IPS DF 19.7 (cell line): ENCODE results near the gene HSPA12B.

Experiments
- DNase-seq: peaks from one replicate; pipeline ENCODE4 v3.0.0-alpha.2; 2013; ENCODE audit warnings: low read depth, low spot score

HSPA12B gene

GRCh38 chr20:3767110-3767426, 34.6 kb downstream of the HSPA12B start:
- no peak for DNase-seq

DNA sequence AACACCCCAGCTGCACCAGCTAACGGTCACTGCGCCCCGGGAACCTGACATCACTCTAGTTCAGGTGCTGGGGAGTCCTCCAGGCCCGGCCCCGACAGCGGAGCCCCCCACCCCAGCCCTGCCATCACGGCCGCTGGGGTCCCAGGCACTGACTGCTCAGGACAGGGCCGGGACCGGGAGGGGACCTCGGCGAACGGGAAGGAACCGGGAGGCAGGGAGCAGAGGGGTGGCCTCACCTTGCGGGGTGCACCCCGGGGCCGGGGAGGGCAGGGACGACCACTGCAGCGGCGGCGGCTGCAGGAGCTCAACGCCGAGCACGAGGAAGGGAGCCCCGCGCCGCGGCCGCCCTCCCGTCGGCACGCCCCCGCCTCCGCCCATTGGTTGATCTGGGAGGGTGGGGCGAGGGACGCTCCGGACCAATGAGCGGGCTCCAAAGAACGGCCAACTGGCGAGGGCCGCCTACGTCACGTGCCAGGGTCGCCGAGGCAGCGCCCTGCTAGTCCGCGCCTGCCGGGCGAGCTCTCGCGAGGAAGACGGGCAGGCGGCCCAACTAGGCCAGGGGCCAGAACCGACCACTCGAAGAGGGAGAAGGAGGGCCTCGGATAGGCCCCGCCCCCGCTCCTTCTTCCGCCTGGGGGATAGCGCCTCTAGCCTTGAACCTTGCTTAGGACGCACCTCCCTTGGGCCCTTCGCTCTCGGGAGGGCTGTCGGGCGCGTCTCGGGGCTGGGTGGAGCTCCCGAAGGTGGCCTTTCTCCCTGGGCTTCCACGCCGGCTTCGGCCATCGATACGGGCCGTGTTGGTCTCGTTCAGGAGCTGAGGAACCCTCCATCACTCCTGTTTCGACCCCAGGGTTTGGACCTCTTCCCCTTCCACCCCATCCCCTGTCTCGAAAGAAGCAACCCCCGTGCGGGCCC, 35.2 kb downstream of the HSPA12B start, which contains the start of gene ADISSP:
ADISSP (minus strand) TSS at position 327 of the 915 bp plus-strand sequence. CDS start 7,653 bp downstream, outside the sequence.
- peak; percentile 94 for DNase-seq

DNA sequence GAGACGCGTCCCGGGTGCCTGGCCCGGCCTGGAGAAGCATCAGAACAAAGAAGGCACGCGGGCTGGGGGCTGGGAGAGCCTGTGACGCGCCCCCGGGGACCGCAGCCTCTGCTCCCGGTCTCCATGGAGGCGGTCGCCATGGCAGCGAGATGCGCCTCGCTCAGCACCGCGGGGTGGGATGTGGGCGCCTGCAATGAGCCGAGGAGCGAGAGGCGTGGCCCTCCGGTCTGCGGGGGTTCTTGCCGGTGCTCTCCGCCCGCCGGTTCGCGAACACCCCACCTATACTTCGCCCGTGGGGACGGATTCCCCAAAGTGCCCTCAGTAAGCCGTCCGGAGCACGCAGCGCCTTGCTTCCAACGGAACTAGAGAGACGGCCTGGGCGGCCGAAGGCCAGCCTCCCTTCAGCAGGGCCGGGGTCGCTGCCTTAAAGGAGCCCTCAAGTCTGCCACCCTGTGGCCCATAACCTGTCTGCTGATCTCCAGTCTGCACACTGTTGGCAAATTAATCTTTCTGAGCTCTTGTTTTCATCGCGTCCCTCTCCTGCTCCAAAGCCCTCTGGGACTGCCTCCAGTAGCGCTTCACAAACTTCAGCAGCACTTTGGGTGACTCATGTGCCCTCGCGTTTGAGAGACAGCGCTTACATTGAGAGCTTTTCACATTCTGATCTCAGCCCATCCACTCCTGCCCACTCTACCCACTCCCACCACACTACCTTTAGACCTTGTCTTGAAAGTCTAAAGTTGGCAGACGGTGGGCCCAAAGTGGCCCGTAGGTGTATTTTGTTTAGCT, 36.1 kb downstream of the HSPA12B start:
- DNase-seq: no peak

GRCh38 chr20:3771552-3772058, 39.1 kb downstream of the HSPA12B start:
- DNase-seq: no peak

DNA sequence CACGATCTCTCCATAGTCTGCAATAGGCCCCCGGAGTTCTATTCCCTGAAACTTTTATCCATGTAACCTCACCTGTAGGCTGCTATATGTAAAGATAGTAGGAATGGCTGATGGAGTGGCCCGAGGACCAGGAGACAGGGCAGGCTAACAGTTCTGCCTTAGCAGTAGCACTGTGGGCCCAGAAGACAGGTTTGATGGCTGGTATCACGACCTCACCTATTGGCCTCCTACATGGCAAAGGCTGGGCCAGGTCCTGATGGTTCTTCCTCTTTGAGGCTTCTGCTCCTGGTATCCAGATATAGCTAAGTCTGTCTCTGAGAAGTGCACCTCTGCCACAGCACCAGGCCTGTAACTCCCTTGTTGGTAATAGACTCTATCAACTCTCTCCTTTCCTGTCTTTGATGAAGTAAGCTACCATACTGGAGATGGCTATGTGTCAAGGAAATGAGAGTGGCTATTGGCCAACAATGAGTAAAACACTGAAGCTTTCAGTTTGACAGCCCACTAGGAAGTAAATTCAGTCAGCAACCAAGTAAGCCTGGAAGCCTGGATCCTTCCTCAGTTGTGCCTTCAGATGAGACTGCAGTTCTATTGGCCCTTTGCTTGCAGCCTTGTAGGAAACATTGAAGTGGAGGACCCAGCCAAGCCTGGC, 43.1 kb downstream of the HSPA12B start:
- DNase-seq: no peak

- DNase-seq: no peak
These were observed 44.9 kb downstream of the HSPA12B start for GRCh38 chr20:3777381-3777715.

- DNase-seq: no peak
These were observed 45.5 kb downstream of the HSPA12B start for GRCh38 chr20:3777716-3778629.

DNA sequence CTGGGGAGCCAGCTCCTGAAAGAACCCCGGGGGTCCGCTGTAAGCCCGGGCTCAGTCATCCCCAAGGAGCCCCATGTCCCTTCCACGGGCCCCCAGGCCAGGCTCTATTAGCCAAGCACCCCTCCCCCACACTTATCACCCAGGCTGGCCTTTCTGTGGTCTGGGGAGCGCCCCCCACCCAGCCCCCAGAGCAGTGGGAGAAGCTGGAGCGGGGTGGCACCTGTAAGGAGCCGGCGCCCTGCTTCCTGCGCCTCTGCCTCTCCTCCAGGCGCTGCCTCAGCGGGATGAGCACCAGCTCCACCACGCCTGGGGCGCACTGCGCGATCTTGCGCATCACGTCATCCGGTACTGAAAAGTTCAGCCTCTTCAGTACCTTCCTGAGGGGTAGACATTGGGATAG, 46.5 kb downstream of the HSPA12B start:
- DNase-seq: no peak

DNA sequence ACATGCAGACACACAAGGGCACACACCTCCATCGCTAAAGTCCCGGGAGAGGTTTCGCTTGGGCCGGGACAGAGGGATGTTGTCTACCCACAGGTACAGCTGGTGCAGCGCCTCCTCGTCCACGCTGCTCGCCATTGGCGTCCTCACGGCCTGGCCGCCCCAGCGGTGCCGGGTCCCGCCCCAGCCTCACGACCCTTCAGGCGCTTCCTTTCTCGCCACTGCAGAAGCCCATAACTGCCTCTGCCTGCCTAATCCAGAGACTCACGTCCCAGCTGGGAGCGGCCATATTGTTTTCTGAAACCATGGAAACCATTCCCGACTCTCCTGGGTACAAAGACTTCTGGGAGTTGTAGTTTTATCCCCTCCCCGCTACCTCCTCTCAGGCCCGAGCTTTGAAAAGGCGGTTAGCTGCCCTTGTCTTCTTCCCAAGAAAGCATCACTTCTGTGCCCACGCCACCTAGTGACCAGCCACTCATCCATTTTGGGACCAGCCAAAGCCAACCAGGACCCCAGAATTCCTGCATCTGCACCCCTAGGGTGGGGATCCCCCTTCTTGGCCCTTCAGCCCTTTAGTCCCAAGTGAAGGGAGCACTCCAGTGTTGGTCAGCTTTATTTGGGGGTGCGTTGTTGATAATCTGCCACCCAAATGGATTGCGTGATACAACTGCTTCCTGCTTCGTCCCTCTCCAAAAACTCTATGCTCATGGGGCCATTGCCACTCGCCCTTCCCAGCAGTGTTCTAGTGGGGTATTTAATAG, 48.8 kb downstream of the HSPA12B start, which contains the start of gene SPEF1:
SPEF1 (minus strand) TSS at position 296 of the 758 bp plus-strand sequence; CDS start at position 135, 161 bp downstream.
- peak; percentile 88 for DNase-seq

GRCh38 chr20:3782597-3782996, 50.1 kb downstream of the HSPA12B start:
- no peak for DNase-seq

DNA sequence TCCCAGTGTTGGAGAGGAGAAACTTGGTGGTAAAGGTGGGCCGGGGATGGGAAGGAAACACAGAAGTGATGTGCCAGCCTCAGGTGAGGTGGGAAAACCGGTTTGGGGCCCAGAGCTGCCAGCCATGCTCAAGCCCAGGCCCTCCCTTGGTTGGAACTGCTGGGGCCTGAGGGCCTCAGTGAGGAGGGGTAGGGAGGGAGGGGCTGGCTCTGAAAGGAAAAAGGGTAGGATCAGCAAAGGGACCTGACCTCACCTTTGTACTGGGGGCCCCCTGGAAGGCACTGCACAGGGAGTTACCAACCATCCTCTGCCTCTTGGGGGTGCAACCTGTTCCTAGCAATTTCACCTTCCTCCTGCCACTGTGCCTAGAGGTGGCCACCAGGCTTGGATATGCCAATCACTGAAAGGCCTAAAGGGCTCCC, 50.6 kb downstream of the HSPA12B start:
- no peak for DNase-seq

GRCh38 chr20:3783511-3784195, 51.2 kb downstream of the HSPA12B start:
- DNase-seq: no peak

GRCh38 chr20:3784216-3784853, 51.9 kb downstream of the HSPA12B start:
- no peak for DNase-seq

- no peak for DNase-seq
These were observed 52.4 kb downstream of the HSPA12B start for GRCh38 chr20:3784863-3785239.

- DNase-seq: no peak
These were observed 53.0 kb downstream of the HSPA12B start for GRCh38 chr20:3785240-3786125.

DNA sequence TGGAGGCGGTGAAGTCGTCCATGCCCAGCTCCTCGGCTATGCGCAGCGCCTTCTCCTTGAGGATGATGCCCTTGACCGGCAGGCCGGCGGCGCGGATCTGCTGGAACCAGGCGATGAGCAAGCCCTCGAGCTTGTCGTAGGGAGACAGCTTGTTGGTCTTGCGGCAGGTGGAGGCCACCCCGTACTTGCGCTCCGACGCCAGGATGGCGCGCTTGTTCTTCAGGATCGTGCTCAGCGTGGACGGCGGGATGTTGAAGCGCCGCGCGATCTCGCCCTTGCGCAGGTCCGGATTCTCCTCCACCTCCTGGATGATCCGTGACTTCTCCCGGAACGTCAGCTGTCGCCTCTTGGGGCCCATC, 53.6 kb downstream of the HSPA12B start:
- no peak for DNase-seq

- DNase-seq: no peak
These were observed 54.3 kb downstream of the HSPA12B start, which contains the start of gene CENPB for GRCh38 chr20:3786665-3787323. Gene CENPB (minus strand): TSS chr20:3786740. CDS start chr20:3786483, 257 bp downstream.
